Sigmoid colon (tissue), 4 donors: Measurements from ENCODE around the gene SLC28A1.

Source experiments
- POLR2A ChIP-seq, 2 donors: fragments of 450-650 bp; IDR thresholded peaks; one replicate each; pipeline ENCODE4 v1.6.1; 2016; ENCODE audit warnings: antibody characterized with exemption in 2 of 2, mild to moderate bottlenecking in 2 of 2, moderate library complexity in 2 of 2
- POLR2AphosphoS5 ChIP-seq, 4 donors: sonication (generic); formaldehyde crosslinking; IDR thresholded peaks; one replicate each; pipeline ENCODE4 v1.6.1; 2017; ENCODE audit warnings: antibody characterized with exemption in 4 of 4
- TF ChIP-seq, protein P1 (sequence below), 4 experiments: fragments of 450-650 bp in 3 of 4; fragments of 200-600 bp in 1 of 4; IDR thresholded peaks; one replicate each; pipeline ENCODE4 v1.5.1; 2016 to 2019; ENCODE audit warnings: antibody characterized with exemption in 4 of 4, mild to moderate bottlenecking in 3 of 4, moderate library complexity in 2 of 4

DNA sequence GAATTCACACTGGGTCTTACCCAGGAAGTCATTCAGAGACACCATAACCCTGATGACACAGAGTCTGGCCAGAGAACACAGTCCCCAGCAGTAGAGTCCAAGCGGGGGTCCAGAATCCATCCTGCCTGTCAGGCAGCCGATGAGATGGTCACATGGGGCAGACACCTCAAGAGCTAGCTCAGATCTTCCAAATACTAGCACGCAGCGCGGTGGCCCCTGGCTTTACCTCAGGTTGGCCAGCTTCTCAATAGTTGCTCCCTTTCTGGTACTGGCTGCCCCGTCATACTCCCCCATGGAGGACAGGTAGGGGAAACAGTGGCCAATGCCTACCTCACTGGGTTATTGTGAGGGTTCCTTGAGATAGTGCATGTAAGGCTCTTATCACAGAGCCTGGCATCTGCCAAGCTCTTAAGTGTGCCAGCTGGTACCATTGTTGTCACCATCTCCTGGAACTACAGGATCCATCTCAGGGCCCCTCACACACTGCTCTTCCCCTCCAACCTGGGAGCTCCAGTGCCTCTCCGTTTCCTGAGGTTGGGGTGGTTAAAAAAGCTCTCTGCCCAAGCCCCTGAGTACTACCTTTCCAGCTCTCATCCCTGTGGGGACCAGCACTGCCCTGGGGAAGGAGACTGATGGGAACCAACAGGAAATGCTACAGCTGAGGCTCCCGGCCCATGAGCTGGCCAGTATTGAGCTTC, 3.5 kb upstream of the SLC28A1 start:
- TF ChIP-seq, protein P1, sequence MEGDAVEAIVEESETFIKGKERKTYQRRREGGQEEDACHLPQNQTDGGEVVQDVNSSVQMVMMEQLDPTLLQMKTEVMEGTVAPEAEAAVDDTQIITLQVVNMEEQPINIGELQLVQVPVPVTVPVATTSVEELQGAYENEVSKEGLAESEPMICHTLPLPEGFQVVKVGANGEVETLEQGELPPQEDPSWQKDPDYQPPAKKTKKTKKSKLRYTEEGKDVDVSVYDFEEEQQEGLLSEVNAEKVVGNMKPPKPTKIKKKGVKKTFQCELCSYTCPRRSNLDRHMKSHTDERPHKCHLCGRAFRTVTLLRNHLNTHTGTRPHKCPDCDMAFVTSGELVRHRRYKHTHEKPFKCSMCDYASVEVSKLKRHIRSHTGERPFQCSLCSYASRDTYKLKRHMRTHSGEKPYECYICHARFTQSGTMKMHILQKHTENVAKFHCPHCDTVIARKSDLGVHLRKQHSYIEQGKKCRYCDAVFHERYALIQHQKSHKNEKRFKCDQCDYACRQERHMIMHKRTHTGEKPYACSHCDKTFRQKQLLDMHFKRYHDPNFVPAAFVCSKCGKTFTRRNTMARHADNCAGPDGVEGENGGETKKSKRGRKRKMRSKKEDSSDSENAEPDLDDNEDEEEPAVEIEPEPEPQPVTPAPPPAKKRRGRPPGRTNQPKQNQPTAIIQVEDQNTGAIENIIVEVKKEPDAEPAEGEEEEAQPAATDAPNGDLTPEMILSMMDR (IDR thresholded peaks at IDR 0.05): no peak
- no peak for TF ChIP-seq POLR2AphosphoS5 (IDR thresholded peaks at IDR 0.05)
- TF ChIP-seq POLR2A (IDR thresholded peaks at IDR 0.05): no peak
